ENCODE data around the gene ETV5. TPM values are rescaled to one million over a fixed set of nuclear protein-coding genes. Genes with fewer than 3 reads are reported as not detected.

Gene ETV5
- total RNA-seq, 4 donors from 2014 or later, result 2.0 to 39.8 (median 13.8) TPM

GRCh38 chr3:186108106-186108940 lies 566 bp downstream of the ETV5 start:
- Histone ChIP-seq H3K9me3 (no peaks in the 10 kb centered on the region), H3K36me3 (no peaks in the 10 kb centered on the region), H3K27ac (peak overlapping the region; percentile 72 to 85), H3K4me1 (no peaks in the 10 kb centered on the region), H3K4me3 (peak overlapping the region; percentile 54 to 65), H3K27me3 (no peaks in the 10 kb centered on the region)
- intact Hi-C loops (cut with DNase I; ENCODE audit: low total_unique reads), result no loop called here
- TF ChIP-seq POLR2A (IDR thresholded peaks at IDR 0.05) (no peak), CTCF (IDR thresholded peaks at IDR 0.05) (no peak)
- peak in 1 of 2 donors; percentile 53 for DNase-seq

GRCh38 chr3:186107215-186108105 lies 1.4 kb downstream of the ETV5 start:
- Histone ChIP-seq H3K36me3 (no peaks in the 10 kb centered on the region), H3K27me3 (no peaks in the 10 kb centered on the region), H3K4me1 (no peaks in the 10 kb centered on the region), H3K4me3 (peak overlapping the region; percentile 54 to 65), H3K9me3 (no peaks in the 10 kb centered on the region), H3K27ac (peak overlapping the region; percentile 19 to 72)
- TF ChIP-seq CTCF (IDR thresholded peaks at IDR 0.05), result no peak
- no peak for TF ChIP-seq POLR2A (IDR thresholded peaks at IDR 0.05)
- DNase-seq, result peak; percentile 44 to 60
- intact Hi-C loops (cut with DNase I; ENCODE audit: low total_unique reads), result no loop called here

- no peak for DNase-seq
Measured at GRCh38 chr3:186105543-186105942, 3.3 kb downstream of the ETV5 start.

GRCh38 chr3:186102687-186103086 lies 6.2 kb downstream of the ETV5 start:
- TF ChIP-seq CTCF (IDR thresholded peaks at IDR 0.05) (no peak), POLR2A (IDR thresholded peaks at IDR 0.05) (no peak)
- H3K27ac ChIP-seq, result no peak overlapping the region
- DNase-seq, result no peak
- H3K4me3 ChIP-seq, result no peak overlapping the region
- intact Hi-C loops (cut with DNase I; ENCODE audit: low total_unique reads), result no loop called here
- no peaks in the 10 kb centered on the region for H3K9me3 ChIP-seq
- H3K36me3 ChIP-seq, result no peaks in the 10 kb centered on the region
- H3K4me1 ChIP-seq, result no peaks in the 10 kb centered on the region
- no peaks in the 10 kb centered on the region for H3K27me3 ChIP-seq

More at GRCh38 chr3:186105543-186105942, 3.3 kb downstream of the ETV5 start:
- H3K27me3 ChIP-seq, result no peaks in the 10 kb centered on the region
- H3K36me3 ChIP-seq, result no peaks in the 10 kb centered on the region
- no peaks in the 10 kb centered on the region for H3K4me1 ChIP-seq
- intact Hi-C loops (cut with DNase I; ENCODE audit: low total_unique reads), result no loop called here
- H3K9me3 ChIP-seq, result no peaks in the 10 kb centered on the region
- H3K4me3 ChIP-seq, result no peak overlapping the region
- TF ChIP-seq CTCF (IDR thresholded peaks at IDR 0.05), result no peak
- no peak for TF ChIP-seq POLR2A (IDR thresholded peaks at IDR 0.05)
- H3K27ac ChIP-seq, result no peak overlapping the region

GRCh38 chr3:186100398-186100797 lies 8.5 kb downstream of the ETV5 start:
- Histone ChIP-seq H3K9me3 (no peaks in the 10 kb centered on the region), H3K36me3 (no peaks in the 10 kb centered on the region), H3K4me1 (no peaks in the 10 kb centered on the region), H3K27ac (no peak overlapping the region), H3K27me3 (no peaks in the 10 kb centered on the region), H3K4me3 (no peak overlapping the region)
- intact Hi-C loops (cut with DNase I; ENCODE audit: low total_unique reads), result no loop called here
- no peak for TF ChIP-seq CTCF (IDR thresholded peaks at IDR 0.05)
- no peak for TF ChIP-seq POLR2A (IDR thresholded peaks at IDR 0.05)
- no peak for DNase-seq

Data from uterus (tissue), 4 donors.